Forelimb muscle (tissue), 1 donor: ENCODE results near the gene HLTF. TPM values are rescaled to one million over a fixed set of nuclear protein-coding genes. Genes with fewer than 3 reads are reported as not detected.
"Not testable (repeated sequence)": the region's sequence is repeated elsewhere in the genome, so short reads cannot be mapped to it uniquely, and the experiment has no call there.

Experiments used
- DNase-seq: peaks from one replicate; pipeline ENCODE4 v3.0.0-alpha.2; 2013; ENCODE audit warnings: low read depth
- polyA plus RNA-seq: library from polyadenylated mRNA; unstranded; fragments of 120-200 nt; gene quantifications from one replicate; pipeline ENCODE4 v1.2.1, GENCODE V29; 2013; ENCODE audit not compliant: insufficient read length

The HLTF gene
- polyA plus RNA-seq, 1 donor: 17.5 TPM

DNA sequence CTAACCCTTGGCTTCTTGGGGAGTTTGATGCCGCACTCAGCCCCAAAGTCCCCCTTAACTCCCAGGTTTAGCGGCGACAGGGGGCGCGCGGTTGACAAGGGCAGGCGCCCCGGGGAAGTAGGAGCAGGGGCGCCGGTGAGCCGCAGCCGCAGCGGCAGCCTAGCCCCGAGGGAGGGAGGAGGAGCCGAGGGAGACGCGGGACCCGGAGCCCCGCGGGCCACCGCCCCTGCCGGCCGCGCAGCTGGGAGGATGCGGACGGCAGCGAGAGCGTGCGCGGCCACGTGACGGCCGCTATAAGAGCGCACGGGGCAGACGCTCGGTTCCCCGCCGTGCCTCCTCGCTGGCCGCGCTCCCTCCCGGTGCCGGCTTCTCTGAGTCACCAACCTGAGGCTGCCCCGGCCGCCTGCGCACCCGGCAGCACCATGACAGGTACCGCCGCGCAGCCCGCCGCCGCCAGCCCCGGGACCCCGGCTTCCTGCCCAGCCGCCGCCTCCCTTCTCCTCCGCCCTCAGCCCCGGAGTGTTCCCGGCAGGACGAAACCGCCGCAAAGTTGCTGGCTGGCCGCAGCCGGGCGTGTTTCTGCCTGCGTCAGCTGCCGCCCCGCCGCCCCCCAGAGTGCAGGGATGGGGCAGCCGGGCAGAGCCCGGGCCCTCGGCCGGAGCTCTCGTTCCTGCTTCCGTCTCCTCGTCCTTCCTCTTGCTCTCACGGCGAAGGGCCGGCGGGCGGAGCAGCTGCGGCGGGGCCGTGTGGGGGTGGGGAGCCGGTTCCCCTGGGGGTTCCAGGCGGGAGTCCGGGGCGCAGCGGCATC, 94.9 kb downstream of the HLTF start, which contains the start of gene GYG1:
Gene GYG1 (plus strand): TSS at position 322 of the 808 bp plus-strand sequence. CDS start 101 bp downstream, at position 423.
- no peak for DNase-seq

GRCh38 chr3:148990236-148990635, 96.1 kb downstream of the HLTF start:
- DNase-seq: no peak

DNA sequence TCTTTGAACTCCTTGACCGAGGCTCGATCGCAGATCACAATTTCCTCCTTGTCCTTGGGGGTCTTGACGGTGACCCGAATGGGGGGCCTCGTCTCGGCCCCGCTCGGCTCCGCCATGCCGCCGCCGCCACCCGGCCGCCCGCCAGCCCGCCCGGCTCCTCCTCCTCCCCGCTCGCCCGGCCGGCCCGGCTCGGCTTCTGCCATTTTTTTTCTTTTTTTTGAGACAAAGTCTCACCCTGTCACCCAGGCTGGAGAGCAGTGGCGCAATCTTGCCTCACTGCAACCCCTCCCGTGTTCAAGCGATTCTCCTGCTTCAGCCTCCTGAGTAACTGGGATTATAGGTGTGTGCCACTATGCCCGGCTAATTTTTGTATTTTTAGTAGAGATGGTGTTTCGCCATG, 98.8 kb downstream of the HLTF start:
- DNase-seq: not testable (repeated sequence)

DNA sequence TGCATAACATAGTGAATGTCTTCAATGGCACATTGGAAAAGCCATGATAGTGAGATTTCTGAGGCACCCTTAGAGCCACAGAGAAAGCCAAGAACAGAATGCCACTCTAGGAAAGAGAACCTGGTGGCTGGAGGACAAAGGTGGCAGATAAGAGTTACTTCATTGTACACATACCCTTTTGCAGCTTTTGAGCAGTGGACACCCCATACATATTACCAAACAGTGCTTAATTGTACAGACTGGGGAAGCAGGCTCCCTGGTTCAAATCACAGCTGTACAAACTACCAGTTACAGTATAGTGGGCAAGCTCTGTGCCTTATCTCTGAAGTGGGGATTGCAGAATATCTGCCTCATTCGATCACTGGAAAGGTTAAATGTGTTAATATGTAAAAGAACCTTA, 105.1 kb downstream of the HLTF start:
- no peak for DNase-seq

Other genes with a start within 250 kb of the HLTF start
- gene CPA3, start 221.2 kb downstream of the HLTF start, polyA plus RNA-seq: 1.3 TPM
- 85.5 TPM for gene GYG1, start 95.0 kb downstream of the HLTF start, polyA plus RNA-seq
- gene HPS3, start 43.1 kb upstream of the HLTF start, polyA plus RNA-seq: 10.6 TPM
- gene CP, start 135.3 kb upstream of the HLTF start, polyA plus RNA-seq: 1.3 TPM
- gene TM4SF18, start 247.1 kb upstream of the HLTF start, polyA plus RNA-seq: 10.5 TPM